Activated CD4-positive, alpha-beta T cell treated with anti-CD3 and anti-CD28 coated beads, Interleukin-2, amount 10 ng/mL, durations not matched to agents 24 days and 14 days (primary cell): Measurements from ENCODE around the gene PTPRN2. TPM values are rescaled to one million over a fixed set of nuclear protein-coding genes. Genes with fewer than 3 reads are reported as not detected.
"Not testable (repeated sequence)": the region's sequence is repeated elsewhere in the genome, so short reads cannot be mapped to it uniquely, and the experiment has no call there.

Experiments used
- DNase-seq: peaks from one replicate; pipeline ENCODE4 v3.0.0; 2022
- H3K27ac Mint-ChIP-seq: one replicate; pipeline ENCODE4 v1.8.0; 2022; ENCODE audit warnings: mild to moderate bottlenecking, mixed read lengths
- H3K27me3 Mint-ChIP-seq: one replicate; pipeline ENCODE4 v1.8.0; 2022; ENCODE audit warnings: mixed read lengths
- H3K36me3 Mint-ChIP-seq: one replicate; pipeline ENCODE4 v1.8.0; 2022; ENCODE audit warnings: low read depth, mild to moderate bottlenecking, mixed read lengths
- H3K4me1 Mint-ChIP-seq: one replicate; pipeline ENCODE4 v1.8.0; 2021; ENCODE audit warnings: mixed read lengths
- H3K4me3 Mint-ChIP-seq: one replicate; pipeline ENCODE4 v1.8.0; 2022; ENCODE audit warnings: mild to moderate bottlenecking, moderate library complexity, mixed read lengths
- H3K9me3 Mint-ChIP-seq: one replicate; pipeline ENCODE4 v1.8.0; 2021; ENCODE audit warnings: mixed read lengths
- intact Hi-C: fragments of 100-400 bp; cut with micrococcal nuclease; formaldehyde crosslinking; loops from one replicate; pipeline ENCODE4 v1.15.1; 2023
- total RNA-seq: library from RNA; stranded (reverse); gene quantifications from 2 replicates; pipeline ENCODE4 v1.2.3, GENCODE V29; 2022

PTPRN2 gene
- total RNA-seq, 1 donor from 2014 or later, result 0.33 TPM

- Mint-ChIP-seq H3K9me3 (no peaks in the 10 kb centered on the region), H3K4me1 (no peaks in the 10 kb centered on the region), H3K36me3 (no peaks in the 10 kb centered on the region), H3K27me3 (no peaks in the 10 kb centered on the region), H3K4me3 (no peak overlapping the region), H3K27ac (no peak overlapping the region)
- intact Hi-C loops, result no loop called here
- DNase-seq, result no peak
These were observed 41.4 kb downstream of the PTPRN2 start for GRCh38 chr7:158546214-158546613.

GRCh38 chr7:158544708-158545107 lies 42.9 kb downstream of the PTPRN2 start:
- Mint-ChIP-seq H3K4me3 (no peak overlapping the region), H3K4me1 (no peaks in the 10 kb centered on the region), H3K9me3 (no peaks in the 10 kb centered on the region), H3K27ac (no peak overlapping the region), H3K27me3 (no peaks in the 10 kb centered on the region), H3K36me3 (no peaks in the 10 kb centered on the region)
- no peak for DNase-seq
- intact Hi-C loops, result no loop called here

GRCh38 chr7:158543840-158544239 lies 43.8 kb downstream of the PTPRN2 start:
- no peaks in the 10 kb centered on the region for H3K4me1 Mint-ChIP-seq
- no peak overlapping the region for H3K4me3 Mint-ChIP-seq
- intact Hi-C loops, result no loop called here
- H3K9me3 Mint-ChIP-seq, result no peaks in the 10 kb centered on the region
- no peaks in the 10 kb centered on the region for H3K36me3 Mint-ChIP-seq
- no peak overlapping the region for H3K27ac Mint-ChIP-seq
- no peaks in the 10 kb centered on the region for H3K27me3 Mint-ChIP-seq
- DNase-seq, result no peak

GRCh38 chr7:158542651-158543566 lies 44.7 kb downstream of the PTPRN2 start:
- Mint-ChIP-seq H3K9me3 (no peaks in the 10 kb centered on the region), H3K27me3 (no peaks in the 10 kb centered on the region), H3K4me3 (no peak overlapping the region), H3K4me1 (no peaks in the 10 kb centered on the region), H3K36me3 (no peaks in the 10 kb centered on the region), H3K27ac (no peak overlapping the region)
- intact Hi-C loops, result no loop called here
- no peak for DNase-seq

DNA sequence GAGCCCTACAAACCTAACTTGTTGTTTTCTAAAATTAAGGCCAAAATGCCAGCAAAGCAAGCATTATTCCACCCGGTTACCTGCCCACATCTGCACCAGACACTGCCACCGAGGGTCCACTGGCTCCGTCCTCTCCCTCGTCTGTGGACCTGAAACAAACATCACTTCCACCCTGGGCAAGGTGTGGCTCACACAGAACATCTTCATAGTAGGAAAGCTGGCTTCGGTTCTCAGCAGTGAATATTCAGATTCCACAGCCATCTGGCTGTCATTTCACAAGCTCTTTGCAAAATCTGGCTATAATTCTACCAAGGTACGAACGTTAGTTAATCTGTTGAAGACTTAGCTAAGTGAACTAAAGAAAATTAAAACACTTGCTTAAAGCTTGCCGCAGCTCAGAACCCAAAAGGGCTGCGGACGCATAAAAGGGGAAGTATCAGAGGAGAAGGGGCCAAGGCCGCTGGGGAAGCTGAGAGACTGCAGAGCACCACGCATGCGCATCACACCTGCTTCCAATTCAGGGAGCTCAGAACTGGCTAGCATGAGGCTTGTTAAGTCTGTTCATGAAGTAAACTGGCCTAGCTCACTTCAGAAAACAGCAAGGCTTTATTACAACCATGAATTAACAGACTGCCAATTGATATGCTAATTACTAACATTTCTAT lies 46.1 kb downstream of the PTPRN2 start:
- intact Hi-C loops, result no loop called here
- H3K36me3 Mint-ChIP-seq, result no peaks in the 10 kb centered on the region
- no peak overlapping the region for H3K27ac Mint-ChIP-seq
- no peak for DNase-seq
- H3K4me1 Mint-ChIP-seq, result no peaks in the 10 kb centered on the region
- H3K4me3 Mint-ChIP-seq, result no peak overlapping the region
- H3K9me3 Mint-ChIP-seq, result no peaks in the 10 kb centered on the region
- no peaks in the 10 kb centered on the region for H3K27me3 Mint-ChIP-seq

GRCh38 chr7:158539711-158540146 lies 47.9 kb downstream of the PTPRN2 start:
- DNase-seq, result no peak
- H3K4me3 Mint-ChIP-seq, result no peak overlapping the region
- no peaks in the 10 kb centered on the region for H3K4me1 Mint-ChIP-seq
- H3K9me3 Mint-ChIP-seq, result no peaks in the 10 kb centered on the region
- H3K27me3 Mint-ChIP-seq, result no peaks in the 10 kb centered on the region
- no peak overlapping the region for H3K27ac Mint-ChIP-seq
- H3K36me3 Mint-ChIP-seq, result no peaks in the 10 kb centered on the region
- intact Hi-C loops, result no loop called here

DNA sequence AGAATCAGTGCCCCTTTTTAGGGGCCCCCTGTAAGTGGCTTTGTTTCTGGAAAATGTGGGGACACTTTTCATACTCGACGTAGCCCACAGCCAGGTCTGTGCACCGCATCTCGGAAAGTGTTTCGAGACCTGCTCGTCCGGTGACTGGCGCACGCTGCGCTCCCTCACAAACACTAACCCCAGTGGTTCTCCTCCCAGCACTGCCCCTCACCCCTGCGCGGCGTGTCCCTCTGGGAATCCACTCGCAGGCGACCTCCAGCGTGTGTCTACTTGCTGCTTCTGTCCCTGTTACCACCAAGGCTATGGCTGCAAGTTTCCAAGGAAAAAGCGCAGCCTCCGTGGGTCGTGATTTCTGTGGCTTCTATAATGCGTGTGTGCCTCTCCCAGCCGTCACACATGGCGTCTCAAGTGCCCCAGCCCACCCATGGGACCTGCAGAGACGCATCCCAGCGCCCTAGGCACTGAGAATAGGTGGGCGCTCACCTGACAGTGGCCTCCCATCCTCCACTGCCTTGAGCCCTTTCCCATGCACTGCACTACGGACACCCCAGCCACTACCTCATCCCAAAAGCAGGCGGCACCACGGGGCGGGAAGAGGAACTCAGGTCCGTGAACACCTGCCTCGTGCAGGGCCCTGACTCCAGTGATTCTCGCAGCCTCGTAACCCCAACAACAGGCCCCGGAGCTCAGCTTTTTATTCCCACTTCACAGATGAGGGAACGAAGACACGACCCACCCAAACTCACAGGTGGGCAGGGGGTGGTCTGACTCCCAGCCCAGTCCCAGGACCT lies 49.3 kb downstream of the PTPRN2 start:
- no peak overlapping the region for H3K27ac Mint-ChIP-seq
- H3K4me1 Mint-ChIP-seq, result no peaks in the 10 kb centered on the region
- no peak for DNase-seq
- H3K36me3 Mint-ChIP-seq, result no peaks in the 10 kb centered on the region
- H3K27me3 Mint-ChIP-seq, result no peaks in the 10 kb centered on the region
- H3K9me3 Mint-ChIP-seq, result no peaks in the 10 kb centered on the region
- intact Hi-C loops, result no loop called here
- no peak overlapping the region for H3K4me3 Mint-ChIP-seq

- H3K27ac Mint-ChIP-seq, result no peak overlapping the region
- intact Hi-C loops, result no loop called here
- H3K36me3 Mint-ChIP-seq, result no peaks in the 10 kb centered on the region
- H3K9me3 Mint-ChIP-seq, result no peaks in the 10 kb centered on the region
- H3K4me3 Mint-ChIP-seq, result no peak overlapping the region
- H3K27me3 Mint-ChIP-seq, result no peaks in the 10 kb centered on the region
- no peak for DNase-seq
- no peaks in the 10 kb centered on the region for H3K4me1 Mint-ChIP-seq
These were observed 50.1 kb downstream of the PTPRN2 start for GRCh38 chr7:158537516-158537882.

- H3K9me3 Mint-ChIP-seq, result no peaks in the 10 kb centered on the region
- H3K4me3 Mint-ChIP-seq, result no peak overlapping the region
- H3K27me3 Mint-ChIP-seq, result no peaks in the 10 kb centered on the region
- no peak for DNase-seq
- intact Hi-C loops, result no loop called here
- no peak overlapping the region for H3K27ac Mint-ChIP-seq
- no peaks in the 10 kb centered on the region for H3K4me1 Mint-ChIP-seq
- no peaks in the 10 kb centered on the region for H3K36me3 Mint-ChIP-seq
These were observed 50.6 kb downstream of the PTPRN2 start for GRCh38 chr7:158536871-158537515.

DNA sequence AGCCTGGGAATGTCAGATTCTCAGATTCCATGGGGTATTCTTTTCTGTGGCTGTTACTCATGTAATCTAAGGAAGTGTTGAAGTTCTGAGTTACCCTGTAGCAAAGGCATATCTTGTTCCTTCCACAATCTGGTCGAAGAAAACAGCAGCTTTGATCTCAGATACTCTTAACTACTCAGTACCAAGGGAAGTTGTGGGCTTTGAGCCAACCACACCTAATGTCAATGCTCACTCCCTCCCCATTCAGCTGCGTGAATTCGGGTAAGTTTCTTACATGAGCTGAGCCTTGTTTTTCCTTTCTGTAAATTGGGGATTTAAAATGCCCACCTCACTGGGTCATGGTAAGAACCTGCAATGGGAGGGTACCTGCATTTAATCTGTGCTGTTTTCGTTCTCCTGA lies 52.5 kb downstream of the PTPRN2 start:
- H3K4me3 Mint-ChIP-seq, result no peak overlapping the region
- no peaks in the 10 kb centered on the region for H3K4me1 Mint-ChIP-seq
- H3K9me3 Mint-ChIP-seq, result no peaks in the 10 kb centered on the region
- H3K27ac Mint-ChIP-seq, result no peak overlapping the region
- H3K27me3 Mint-ChIP-seq, result no peaks in the 10 kb centered on the region
- no peak for DNase-seq
- intact Hi-C loops, result no loop called here
- H3K36me3 Mint-ChIP-seq, result no peaks in the 10 kb centered on the region

GRCh38 chr7:158534598-158534997 lies 53.0 kb downstream of the PTPRN2 start:
- H3K36me3 Mint-ChIP-seq, result no peaks in the 10 kb centered on the region
- H3K27me3 Mint-ChIP-seq, result no peaks in the 10 kb centered on the region
- H3K4me3 Mint-ChIP-seq, result no peak overlapping the region
- H3K27ac Mint-ChIP-seq, result no peak overlapping the region
- H3K9me3 Mint-ChIP-seq, result no peaks in the 10 kb centered on the region
- intact Hi-C loops, result no loop called here
- DNase-seq, result no peak
- H3K4me1 Mint-ChIP-seq, result no peaks in the 10 kb centered on the region

DNA sequence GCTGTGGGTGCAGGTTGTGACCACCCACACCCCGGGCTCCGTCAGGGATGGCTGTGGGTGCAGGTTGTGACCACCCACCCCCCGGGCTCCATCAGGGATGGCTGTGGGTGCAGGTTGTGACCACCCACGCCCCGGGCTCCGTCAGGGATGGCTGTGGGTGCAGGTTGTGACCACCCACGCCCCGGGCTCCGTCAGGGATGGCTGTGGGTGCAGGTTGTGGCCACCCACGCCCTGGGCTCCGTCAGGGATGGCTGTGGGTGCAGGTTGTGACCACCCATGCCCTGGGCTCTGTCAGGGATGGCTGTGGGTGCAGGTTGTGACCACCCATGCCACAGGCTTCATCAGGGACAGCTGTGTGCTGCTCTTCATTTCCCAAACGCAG lies 53.5 kb downstream of the PTPRN2 start:
- H3K4me1 Mint-ChIP-seq, H3K9me3 Mint-ChIP-seq, H3K27me3 Mint-ChIP-seq, H3K27ac Mint-ChIP-seq, intact Hi-C loops, H3K4me3 Mint-ChIP-seq, H3K36me3 Mint-ChIP-seq, DNase-seq: not testable (repeated sequence)

- Mint-ChIP-seq H3K9me3 (no peaks in the 10 kb centered on the region), H3K27me3 (no peaks in the 10 kb centered on the region), H3K4me1 (no peaks in the 10 kb centered on the region), H3K4me3 (no peak overlapping the region), H3K36me3 (no peaks in the 10 kb centered on the region), H3K27ac (no peak overlapping the region)
- no peak for DNase-seq
- intact Hi-C loops, result no loop called here
These were observed 54.1 kb downstream of the PTPRN2 start for GRCh38 chr7:158533386-158534133.
